ENCODE data around the gene CD2AP. TPM values are rescaled to one million over a fixed set of nuclear protein-coding genes. Genes with fewer than 3 reads are reported as not detected.
"Not testable (repeated sequence)": the region's sequence is repeated elsewhere in the genome, so short reads cannot be mapped to it uniquely, and the experiment has no call there.

CD2AP gene
- total RNA-seq, 1 donor from 2014 or later = 29.5 TPM

DNA sequence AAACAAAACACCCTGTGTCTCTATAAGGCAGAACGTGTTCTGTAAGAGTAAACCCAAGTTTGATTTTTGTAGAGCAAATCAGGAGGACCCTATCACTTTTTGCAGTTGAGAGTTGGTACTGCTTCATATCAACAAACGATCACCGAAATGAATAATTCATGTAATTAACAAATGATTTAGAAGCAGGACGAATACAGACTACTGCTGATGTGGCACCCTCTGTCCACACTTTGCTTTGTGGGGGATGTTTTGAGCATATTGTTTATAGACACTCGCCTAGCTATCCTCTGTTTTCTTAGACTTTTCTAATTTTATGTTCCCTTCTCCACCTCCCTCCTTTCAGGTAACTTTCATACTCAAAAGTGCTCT is 1.5 kb downstream of the CD2AP start:
- Mint-ChIP-seq H3K4me3 (peak overlapping the region; percentile 98), H3K27me3 (no peaks in the 10 kb centered on the region), H3K27ac (peak overlapping the region; percentile 99), H3K4me1 (ENCODE audit: unreplicated experiment) (peaks cover 33% of the 10 kb centered on the region), H3K36me3 (no peaks in the 10 kb centered on the region), H3K9me3 (no peaks in the 10 kb centered on the region)
- no peak for TF ChIP-seq CTCF (conservative IDR thresholded peaks at IDR 0.05)
- no peak for DNase-seq (ENCODE audit: extremely low spot score, unreplicated experiment)

GRCh38 chr6:47479874-47480273 is 2.3 kb downstream of the CD2AP start:
- no peak for TF ChIP-seq CTCF (conservative IDR thresholded peaks at IDR 0.05)
- no peaks in the 10 kb centered on the region for H3K9me3 Mint-ChIP-seq
- H3K36me3 Mint-ChIP-seq = no peaks in the 10 kb centered on the region
- no peak for DNase-seq (ENCODE audit: extremely low spot score, unreplicated experiment)
- no peaks in the 10 kb centered on the region for H3K27me3 Mint-ChIP-seq
- H3K4me1 Mint-ChIP-seq (ENCODE audit: unreplicated experiment) = peaks cover 40% of the 10 kb centered on the region
- peak overlapping the region; percentile 24 for H3K27ac Mint-ChIP-seq
- H3K4me3 Mint-ChIP-seq = peak overlapping the region; percentile 98

DNA sequence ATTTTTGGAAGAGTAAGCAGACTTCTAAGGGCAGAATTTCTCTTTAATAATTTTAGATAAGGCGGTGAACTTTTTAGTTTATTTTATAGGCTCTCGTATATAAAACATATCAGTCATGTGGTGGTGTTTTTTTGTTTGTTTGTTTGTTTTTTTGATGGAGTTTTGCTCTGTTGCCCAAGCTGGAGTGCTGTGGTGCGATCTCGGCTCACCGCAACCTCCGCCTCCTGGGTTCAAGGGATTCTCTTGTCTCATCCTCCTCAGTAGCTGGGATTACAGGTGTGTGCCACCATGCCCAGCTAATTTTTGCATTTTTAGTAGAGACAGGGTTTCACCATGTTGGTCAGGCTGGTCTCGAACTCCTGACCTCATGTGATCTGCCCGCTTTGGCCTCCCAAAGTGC is 3.6 kb downstream of the CD2AP start:
- Mint-ChIP-seq H3K27ac (peak overlapping the region; percentile 44), H3K4me1 (ENCODE audit: unreplicated experiment) (peaks cover 48% of the 10 kb centered on the region), H3K4me3 (peak overlapping the region; percentile 98)
- not testable (repeated sequence) for H3K9me3 Mint-ChIP-seq; H3K27me3 Mint-ChIP-seq; DNase-seq (ENCODE audit: extremely low spot score, unreplicated experiment); H3K36me3 Mint-ChIP-seq

DNA sequence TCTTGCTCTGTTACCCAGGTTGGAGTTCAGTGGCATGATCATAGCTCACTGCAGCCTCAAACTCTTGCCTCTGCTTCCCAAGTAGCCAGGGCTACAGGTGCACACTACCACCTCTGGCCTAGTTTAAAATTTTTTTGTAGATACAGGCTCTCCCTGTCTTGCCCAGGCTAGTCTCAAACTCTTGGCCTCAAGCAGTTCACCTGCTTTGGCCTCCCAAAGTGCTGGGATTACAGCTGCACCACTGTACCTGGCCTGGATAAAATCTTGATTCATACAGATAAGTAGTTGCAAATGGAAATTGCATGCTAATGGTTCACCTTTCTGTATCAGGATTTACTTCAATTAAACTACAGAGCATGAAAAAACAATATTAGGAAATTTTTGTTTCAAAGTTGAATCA is 4.2 kb downstream of the CD2AP start:
- no peaks in the 10 kb centered on the region for H3K36me3 Mint-ChIP-seq
- peak overlapping the region; percentile 49 for H3K27ac Mint-ChIP-seq
- peaks cover 54% of the 10 kb centered on the region for H3K4me1 Mint-ChIP-seq (ENCODE audit: unreplicated experiment)
- DNase-seq (ENCODE audit: extremely low spot score, unreplicated experiment) = no peak
- H3K9me3 Mint-ChIP-seq = peaks cover 1% of the 10 kb centered on the region
- H3K4me3 Mint-ChIP-seq = peak overlapping the region; percentile 67
- no peak for TF ChIP-seq CTCF (conservative IDR thresholded peaks at IDR 0.05)
- no peaks in the 10 kb centered on the region for H3K27me3 Mint-ChIP-seq

GRCh38 chr6:47483516-47483852 is 5.9 kb downstream of the CD2AP start:
- DNase-seq (ENCODE audit: extremely low spot score, unreplicated experiment) = no peak
- peak overlapping the region; percentile 35 for H3K4me3 Mint-ChIP-seq
- TF ChIP-seq CTCF (conservative IDR thresholded peaks at IDR 0.05) = no peak
- peak overlapping the region; percentile 66 for H3K27ac Mint-ChIP-seq
- H3K36me3 Mint-ChIP-seq = no peaks in the 10 kb centered on the region
- no peaks in the 10 kb centered on the region for H3K27me3 Mint-ChIP-seq
- H3K4me1 Mint-ChIP-seq (ENCODE audit: unreplicated experiment) = peaks cover 54% of the 10 kb centered on the region
- H3K9me3 Mint-ChIP-seq = peaks cover 3% of the 10 kb centered on the region

DNA sequence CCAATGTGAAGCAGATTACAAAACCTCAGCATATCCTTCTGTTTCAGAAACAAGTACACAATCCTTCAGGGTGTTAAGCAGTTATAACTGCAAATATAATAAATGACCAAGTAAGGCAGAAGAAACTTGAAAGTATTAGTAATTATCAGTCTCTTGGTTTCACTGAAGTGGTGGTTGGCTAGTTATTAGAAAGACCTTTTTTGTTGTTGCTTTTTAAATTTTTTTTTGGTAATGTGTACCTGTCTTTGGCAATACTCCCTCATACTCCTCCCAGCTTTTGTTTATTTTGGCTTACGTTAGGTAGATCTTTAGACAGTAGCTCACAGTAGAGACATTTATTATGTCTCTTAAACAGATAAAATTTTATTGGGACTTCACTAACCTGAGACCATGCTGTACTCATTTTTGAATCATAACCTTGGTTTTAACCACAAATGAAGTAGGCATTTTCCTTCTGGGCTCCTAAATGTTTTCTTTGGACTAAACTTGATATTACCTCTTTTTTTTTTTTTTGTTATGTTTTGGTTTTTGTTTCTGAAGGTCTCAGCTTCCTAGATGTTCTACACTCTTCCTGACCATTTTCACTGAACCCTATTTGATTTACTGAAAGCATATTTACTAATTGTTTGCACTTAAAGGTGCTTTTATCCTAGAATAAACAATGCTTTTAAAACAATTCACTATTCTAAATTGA is 6.4 kb downstream of the CD2AP start:
- Mint-ChIP-seq H3K4me1 (ENCODE audit: unreplicated experiment) (peaks cover 54% of the 10 kb centered on the region), H3K36me3 (no peaks in the 10 kb centered on the region), H3K4me3 (peak overlapping the region; percentile 35)

More for the DNA sequence above, 6.4 kb downstream of the CD2AP start:
- peaks cover 3% of the 10 kb centered on the region for H3K9me3 Mint-ChIP-seq
- TF ChIP-seq CTCF (conservative IDR thresholded peaks at IDR 0.05) = no peak
- no peaks in the 10 kb centered on the region for H3K27me3 Mint-ChIP-seq
- no peak for DNase-seq (ENCODE audit: extremely low spot score, unreplicated experiment)
- peak overlapping the region; percentile 66 for H3K27ac Mint-ChIP-seq
